Activated CD4-positive, CD25-positive, alpha-beta regulatory T cell (primary cell): ENCODE measurements around the gene PAM.

Experiments used
- DNase-seq, 4 experiments: peaks; one replicate each; lab custom pipeline; 2025; lab: John Stamatoyannopoulos, UW

Gene PAM

GRCh38 chr5:102813740-102814139 lies 58.6 kb downstream of the PAM start:
- no peak for DNase-seq

DNA sequence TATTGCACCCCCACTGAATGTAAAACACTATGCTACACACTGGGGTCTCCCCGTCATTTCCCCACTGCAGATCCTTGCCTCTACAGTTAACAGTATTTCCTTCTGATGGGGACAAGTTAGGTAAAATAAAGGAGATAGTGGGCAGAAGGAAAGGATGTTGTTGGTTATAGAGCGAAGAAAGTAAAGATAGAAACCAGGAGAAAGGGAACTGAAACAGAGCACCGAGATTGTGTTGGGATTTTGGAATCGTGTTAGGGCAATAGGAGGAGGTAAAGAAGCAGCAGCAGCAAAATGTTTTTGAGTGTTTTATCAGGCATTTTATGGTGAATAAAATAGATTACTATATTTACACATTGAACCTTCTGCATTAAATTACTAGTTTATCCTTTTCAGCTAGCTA lies 60.0 kb downstream of the PAM start:
- DNase-seq = no peak

- DNase-seq = no peak
Measured at GRCh38 chr5:102815540-102816332, 60.6 kb downstream of the PAM start.

- no peak for DNase-seq
Measured at GRCh38 chr5:102818345-102818744, 63.2 kb downstream of the PAM start.

- no peak for DNase-seq
Measured at GRCh38 chr5:102818934-102819333, 63.8 kb downstream of the PAM start.

DNA sequence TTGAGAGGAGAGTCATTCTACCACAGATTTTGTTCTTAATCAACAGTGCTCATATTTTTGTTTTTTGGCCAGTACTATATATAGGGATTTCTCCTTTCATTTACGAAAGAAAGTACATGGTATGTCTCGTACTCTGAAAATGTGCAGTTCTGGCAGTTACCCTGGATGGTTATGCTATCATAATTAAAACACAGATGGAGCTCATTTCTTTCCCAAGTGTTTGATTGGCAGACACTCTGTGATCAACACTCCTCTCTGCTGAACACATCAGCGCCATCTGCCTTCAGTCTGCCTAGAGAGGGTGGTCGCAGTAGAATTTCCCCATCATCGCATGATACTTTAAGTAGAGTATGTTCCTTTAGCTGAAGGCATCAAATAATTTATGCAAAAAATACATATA lies 64.5 kb downstream of the PAM start:
- DNase-seq = no peak

GRCh38 chr5:102823441-102823874 lies 68.4 kb downstream of the PAM start:
- no peak for DNase-seq

- no peak for DNase-seq
Measured at GRCh38 chr5:102826629-102827028, 71.5 kb downstream of the PAM start.

GRCh38 chr5:102830241-102830640 lies 75.1 kb downstream of the PAM start:
- no peak for DNase-seq

GRCh38 chr5:102832445-102832844 lies 77.3 kb downstream of the PAM start:
- no peak for DNase-seq

- DNase-seq = no peak
Measured at GRCh38 chr5:102833146-102833545, 78.0 kb downstream of the PAM start.

DNA sequence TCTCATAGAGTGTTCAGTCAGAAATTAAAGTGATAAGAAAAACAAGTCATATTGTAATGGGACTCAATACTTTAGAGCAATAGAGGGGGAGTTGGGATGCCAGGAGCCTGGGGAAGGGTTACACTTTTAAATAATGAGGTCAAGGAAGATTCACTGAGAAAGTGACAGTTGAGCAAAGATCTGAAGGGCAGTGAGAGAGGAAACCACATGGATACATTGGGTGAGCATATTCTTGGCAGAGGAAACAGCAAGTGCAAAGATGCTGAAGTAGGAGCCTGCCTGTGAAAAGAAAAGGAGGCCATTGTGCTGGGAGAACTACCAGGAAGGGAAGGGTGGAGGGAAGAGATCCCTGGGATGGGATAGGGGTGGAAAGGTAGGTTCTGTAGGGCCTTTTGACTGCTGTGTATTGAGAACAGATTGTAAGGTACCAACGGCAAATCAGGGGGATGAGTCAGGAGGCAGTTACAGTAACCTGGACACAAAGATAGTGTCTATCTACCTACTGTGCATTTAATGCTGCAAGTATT lies 79.4 kb downstream of the PAM start:
- no peak for DNase-seq

GRCh38 chr5:102835717-102836116 lies 80.6 kb downstream of the PAM start:
- no peak for DNase-seq

- no peak for DNase-seq
Measured at GRCh38 chr5:102841021-102841420, 85.9 kb downstream of the PAM start.

DNA sequence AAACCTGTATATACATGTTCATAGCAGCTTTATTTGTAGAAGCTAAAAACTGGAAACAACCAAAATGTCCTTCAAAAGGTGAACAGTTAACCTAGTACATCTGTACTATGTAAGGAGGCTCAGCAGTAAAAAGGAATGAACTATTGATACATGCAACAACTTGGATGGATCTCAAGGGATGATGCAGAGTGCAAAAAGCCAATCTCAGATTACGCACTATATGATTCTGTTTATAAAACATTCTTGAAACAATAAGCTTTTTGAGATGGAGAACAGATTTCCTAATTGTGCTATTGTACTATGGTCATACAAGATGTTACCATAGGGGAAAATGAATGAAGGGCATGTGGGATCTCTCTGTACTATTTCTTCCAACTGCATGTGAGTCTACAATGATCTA lies 88.9 kb downstream of the PAM start:
- DNase-seq = no peak

DNA sequence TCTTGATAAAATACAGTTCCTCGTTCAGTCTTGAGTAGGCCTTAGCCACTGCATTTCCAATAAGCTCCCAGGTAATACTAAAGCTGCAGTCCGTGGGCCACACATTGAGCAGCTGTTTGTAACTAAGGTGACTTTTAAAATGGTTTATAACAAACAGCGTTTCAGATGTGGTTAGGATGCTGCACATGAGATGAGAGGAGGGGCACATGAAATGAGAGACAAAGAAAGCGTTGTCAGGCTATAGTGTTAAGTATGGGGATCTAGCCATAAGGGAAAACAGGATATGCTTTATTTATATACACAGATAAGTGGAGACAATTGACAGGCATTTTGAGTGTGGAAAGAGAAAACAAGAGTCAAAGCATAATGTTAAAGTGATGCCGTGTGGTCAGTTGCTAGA lies 89.9 kb downstream of the PAM start:
- no peak for DNase-seq

- DNase-seq = no peak
Measured at GRCh38 chr5:102850503-102850902, 95.4 kb downstream of the PAM start.

GRCh38 chr5:102853680-102854079 lies 98.6 kb downstream of the PAM start:
- DNase-seq = no peak

DNA sequence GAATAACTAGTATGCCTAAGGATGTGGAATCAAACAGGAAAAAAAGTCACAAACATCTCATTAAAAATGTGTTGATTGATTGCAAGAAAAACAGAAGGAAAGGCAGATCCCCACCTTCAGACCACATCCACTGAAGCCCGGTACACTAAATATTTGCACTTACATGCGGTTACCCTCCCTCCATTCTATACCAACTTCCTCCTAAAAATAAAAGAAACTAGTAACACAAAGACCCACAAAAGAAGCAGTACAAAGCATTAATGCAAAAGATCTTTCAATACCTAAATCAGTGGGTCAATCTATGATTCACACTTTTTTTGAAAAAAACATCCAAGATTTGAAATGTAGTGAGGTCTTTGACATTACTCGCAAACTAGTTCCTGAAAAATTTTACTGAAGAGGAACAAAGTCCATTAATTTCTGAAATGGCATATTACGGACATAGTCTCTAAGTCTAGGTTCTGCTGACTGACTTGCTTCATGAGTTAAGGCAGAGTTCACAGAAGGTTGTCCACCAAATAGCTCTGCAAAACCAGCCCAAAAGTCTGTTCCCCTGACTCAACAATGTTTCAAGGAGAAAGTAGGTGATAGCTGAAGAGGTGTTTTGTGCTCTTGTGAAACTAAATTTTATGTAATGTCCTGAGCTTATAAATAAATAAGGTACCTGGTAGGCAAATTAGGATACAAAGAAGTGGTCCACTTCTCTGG lies 100.7 kb downstream of the PAM start:
- DNase-seq = no peak

- no peak for DNase-seq
Measured at GRCh38 chr5:102856389-102856777, 101.3 kb downstream of the PAM start.

- DNase-seq = no peak
Measured at GRCh38 chr5:102857076-102857818, 102.1 kb downstream of the PAM start.

GRCh38 chr5:102858221-102858620 lies 103.1 kb downstream of the PAM start:
- DNase-seq = no peak

DNA sequence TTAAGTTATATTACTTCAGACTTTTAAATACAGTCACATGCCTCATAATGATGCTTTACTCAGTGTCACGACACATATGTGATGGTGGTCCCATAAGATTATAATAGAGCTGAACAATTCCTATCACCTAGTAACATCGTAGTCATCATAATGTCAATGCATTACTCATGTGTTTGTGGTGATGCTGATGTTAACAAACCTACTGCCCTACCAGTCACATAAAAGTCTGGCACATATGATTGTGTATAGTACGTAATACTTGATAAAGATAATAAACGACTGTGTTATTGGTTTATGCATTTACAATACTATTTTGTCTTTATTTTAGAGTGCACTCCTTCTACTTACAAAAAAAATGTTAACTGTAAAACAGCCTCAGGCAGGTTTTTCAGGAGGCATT lies 103.7 kb downstream of the PAM start:
- no peak for DNase-seq
